H1 (cell line): ENCODE results near the gene CARD11. TPM values are rescaled to one million over a fixed set of nuclear protein-coding genes. Genes with fewer than 3 reads are reported as not detected.
A peak's percentile ranks its signal among the peaks of the same experiment; 100 is the strongest.

Experiments
- CTCF ChIA-PET: fragments of 300-600 bp; sonication (Branson Sonifier 250); formaldehyde crosslinking; loops from one replicate; lab custom pipeline; 2021; ENCODE audit not compliant: partially characterized antibody; lab: Charles Lee
- POLR2A ChIA-PET: fragments of 300-600 bp; sonication (Branson Sonifier 250); formaldehyde crosslinking; loops from one replicate; lab custom pipeline; 2021; ENCODE audit warnings: inconsistent platforms; ENCODE audit not compliant: partially characterized antibody; lab: Charles Lee
- DNase-seq, 2 experiments: peaks; one replicate each; pipeline versions ENCODE4 v3.0.0 to v3.0.0-alpha.2; 2010 to 2022; ENCODE audit warnings: low spot score in 2 of 2, low read depth in 1 of 2, mixed read lengths in 1 of 2
- FAIRE-seq: peaks from 2 replicates; lab custom pipeline; 2011; peaks lifted over from hg19 to GRCh38; lab: Jason Lieb, UNC
- H2AFZ ChIP-seq: 2 replicates; pipeline ENCODE4 v1.8.1; 2012; ENCODE audit warnings: low read length, inconsistent platforms
- H2AK5ac ChIP-seq: 2 replicates; pipeline ENCODE4 v1.6.1; 2013; ENCODE audit warnings: low read depth, low read length
- H2BK120ac ChIP-seq: replicated peaks from 2 replicates; pipeline ENCODE3; 2013; ENCODE audit warnings: low read depth, low read length, inconsistent platforms
- H2BK12ac ChIP-seq: 2 replicates; pipeline ENCODE4 v1.6.1; 2013; ENCODE audit warnings: low read depth, low read length
- H2BK15ac ChIP-seq: 2 replicates; pipeline ENCODE4 v1.6.1; 2013; ENCODE audit warnings: low read length
- H2BK20ac ChIP-seq: 2 replicates; pipeline ENCODE4 v1.6.1; 2013; ENCODE audit warnings: low read length
- H2BK5ac ChIP-seq: 2 replicates; pipeline ENCODE4 v1.6.1; 2013; ENCODE audit warnings: low read depth, low read length
- H3K14ac ChIP-seq: 2 replicates; pipeline ENCODE4 v1.6.1; 2013; ENCODE audit warnings: inconsistent platforms; ENCODE audit not compliant: insufficient read length
- H3K18ac ChIP-seq: 2 replicates; pipeline ENCODE4 v1.6.1; 2013; ENCODE audit warnings: low read length; ENCODE audit errors: extremely low read depth
- H3K23ac ChIP-seq: 2 replicates; pipeline ENCODE4 v1.6.1; 2013; ENCODE audit warnings: inconsistent platforms; ENCODE audit not compliant: insufficient read length
- H3K23me2 ChIP-seq: 2 replicates; pipeline ENCODE4 v1.6.1; 2013; ENCODE audit warnings: low read depth, low read length
- H3K27ac ChIP-seq: 2 replicates; pipeline ENCODE4 v1.6.1; 2011; ENCODE audit warnings: low read depth, low read length, inconsistent platforms
- H3K27me3 ChIP-seq, 4 experiments: replicated peaks in 1 of 4; 1 replicate in 1 of 4; 2 replicates in 3 of 4; pipeline versions ENCODE4 v1.6.1 to v1.8.1; 2011 to 2013; ENCODE audit warnings: low read length in 3 of 4, mild to moderate bottlenecking in 3 of 4, inconsistent platforms in 2 of 4, mixed read lengths in 2 of 4, moderate library complexity in 1 of 4; ENCODE audit not compliant: control insufficient read depth in 3 of 4, insufficient read depth in 3 of 4; ENCODE audit errors: extremely low read depth in 1 of 4
- H3K36me3 ChIP-seq, 4 experiments: 2 replicates each; pipeline versions ENCODE4 v1.6.1 to v1.8.1; 2011 to 2013; ENCODE audit warnings: mild to moderate bottlenecking in 4 of 4, low read length in 3 of 4, moderate library complexity in 2 of 4, control low read depth in 1 of 4, inconsistent platforms in 1 of 4; ENCODE audit not compliant: insufficient read depth in 4 of 4, control insufficient read depth in 2 of 4
- H3K4ac ChIP-seq: replicated peaks from 2 replicates; pipeline ENCODE3; 2013; ENCODE audit warnings: low read length, low read depth, mixed read lengths, inconsistent platforms; ENCODE audit not compliant: insufficient read length
- H3K4me1 ChIP-seq, 4 experiments: replicated peaks in 1 of 4; 1 replicate in 1 of 4; 2 replicates in 3 of 4; pipeline versions ENCODE4 v1.6.1 to v1.8.1; 2011 to 2013; ENCODE audit warnings: low read length in 3 of 4, inconsistent platforms in 2 of 4, mixed read lengths in 1 of 4; ENCODE audit not compliant: insufficient read depth in 4 of 4, control insufficient read depth in 3 of 4
- H3K4me2 ChIP-seq, 2 experiments: 2 replicates each; pipeline versions ENCODE4 v1.6.1 to v1.8.1; 2011 to 2013; ENCODE audit warnings: low read depth in 2 of 2, low read length in 2 of 2, control low read depth in 1 of 2, inconsistent platforms in 1 of 2, mild to moderate bottlenecking in 1 of 2; ENCODE audit not compliant: insufficient read depth in 1 of 2
- H3K4me3 ChIP-seq, 4 experiments: fragments of 200-600, 300-600 bp in 1 of 4; sonication (generic), shearing (Covaris generic), sonication (Bioruptor Twin) in 1 of 4; 2 replicates each; pipeline versions ENCODE4 v1.5.1 to v1.8.1; 2011 to 2016; ENCODE audit warnings: low read length in 4 of 4, low read depth in 3 of 4, control low read depth in 2 of 4, inconsistent platforms in 2 of 4, mild to moderate bottlenecking in 2 of 4, mixed read lengths in 1 of 4, moderate library complexity in 1 of 4; ENCODE audit not compliant: insufficient read depth in 2 of 4; ENCODE audit errors: extremely low read depth in 1 of 4
- H3K56ac ChIP-seq: replicated peaks from 2 replicates; pipeline ENCODE3; 2013; ENCODE audit warnings: low read depth, mild to moderate bottlenecking, mixed read lengths, low read length, inconsistent platforms; ENCODE audit not compliant: insufficient read length
- H3K79me1 ChIP-seq: 2 replicates; pipeline ENCODE4 v1.6.1; 2013; ENCODE audit warnings: low read depth, low read length, control low read depth
- H3K79me2 ChIP-seq, 2 experiments: 2 replicates each; pipeline versions ENCODE4 v1.6.1 to v1.8.1; 2012 to 2013; ENCODE audit warnings: low read length in 2 of 2, mild to moderate bottlenecking in 2 of 2, inconsistent platforms in 1 of 2; ENCODE audit not compliant: insufficient read depth in 2 of 2, control insufficient read depth in 1 of 2
- H3K9ac ChIP-seq, 4 experiments: replicated peaks in 1 of 4; 1 replicate in 1 of 4; 2 replicates in 3 of 4; pipeline versions ENCODE4 v1.6.1 to v1.8.1; 2011 to 2013; ENCODE audit warnings: low read depth in 3 of 4, low read length in 3 of 4, control low read depth in 2 of 4, mild to moderate bottlenecking in 2 of 4, moderate library complexity in 2 of 4, inconsistent platforms in 1 of 4; ENCODE audit errors: extremely low read depth in 1 of 4
- H3K9me3 ChIP-seq, 2 experiments: 2 replicates each; pipeline versions ENCODE4 v1.6.1 to v1.8.1; 2012 to 2013; ENCODE audit warnings: mild to moderate bottlenecking in 2 of 2, moderate library complexity in 2 of 2, control low read depth in 1 of 2, inconsistent platforms in 1 of 2, low read depth in 1 of 2, low read length in 1 of 2, mixed read lengths in 1 of 2; ENCODE audit not compliant: insufficient read depth in 2 of 2
- H4K20me1 ChIP-seq, 2 experiments: replicated peaks in 1 of 2; 2 replicates each; pipeline versions ENCODE3 to v1.8.1; 2011 to 2013; ENCODE audit warnings: inconsistent platforms in 2 of 2, low read length in 2 of 2, mild to moderate bottlenecking in 1 of 2; ENCODE audit not compliant: insufficient read depth in 2 of 2, control insufficient read depth in 1 of 2
- H4K5ac ChIP-seq: 2 replicates; pipeline ENCODE4 v1.6.1; 2013; ENCODE audit warnings: low read length, low read depth, mixed read lengths, inconsistent platforms; ENCODE audit not compliant: insufficient read length
- H4K8ac ChIP-seq: 2 replicates; pipeline ENCODE4 v1.8.0; 2013; ENCODE audit warnings: mild to moderate bottlenecking, moderate library complexity, low read length, inconsistent platforms; ENCODE audit not compliant: insufficient read depth; ENCODE audit errors: extremely low read depth
- H4K91ac ChIP-seq: replicated peaks from 2 replicates; pipeline ENCODE3; 2013; ENCODE audit warnings: low read length, mixed read lengths, inconsistent platforms; ENCODE audit not compliant: insufficient read length
- CEBPB ChIP-seq: IDR thresholded peaks from 2 replicates; pipeline ENCODE4 v1.6.1; 2012; ENCODE audit warnings: low read depth, low read length
- CHD2 ChIP-seq: IDR thresholded peaks from 2 replicates; pipeline ENCODE4 v1.6.1; 2012; ENCODE audit warnings: low read length, improper control_type of control experiment
- FOSL1 ChIP-seq: IDR thresholded peaks from 2 replicates; pipeline ENCODE4 v1.6.1; 2011; ENCODE audit warnings: mild to moderate bottlenecking, low read depth, low read length, moderate library complexity; ENCODE audit not compliant: insufficient read depth
- JUND ChIP-seq: IDR thresholded peaks from 2 replicates; pipeline ENCODE4 v1.6.1; 2011; ENCODE audit warnings: mild to moderate bottlenecking, improper control_type of control experiment, low read length
- RAD21 ChIP-seq, 2 experiments: IDR thresholded peaks in 1 of 2; conservative IDR thresholded peaks in 1 of 2; 2 replicates each; pipeline ENCODE4 v1.6.1; 2011; ENCODE audit warnings: low read depth in 2 of 2, low read length in 2 of 2, improper control_type of control experiment in 1 of 2, inconsistent platforms in 1 of 2, mild to moderate bottlenecking in 1 of 2, moderate library complexity in 1 of 2
- RBBP5 ChIP-seq: IDR thresholded peaks from 2 replicates; pipeline ENCODE4 v1.7.1; 2012; ENCODE audit warnings: low read depth, mild to moderate bottlenecking, inconsistent platforms, low read length, moderate library complexity, borderline replicate concordance
- RFX5 ChIP-seq: IDR thresholded peaks from 2 replicates; pipeline ENCODE4 v1.6.1; 2011; ENCODE audit warnings: low read depth, low read length, improper control_type of control experiment, borderline replicate concordance
- WGBS, 2 experiments: shearing (Covaris generic) in 1 of 2; methylation state at CpG; one replicate each; pipeline versions ENCODE4 v1.1.6 to v1.1.7; 2013 to 2015; ENCODE audit warnings: low lambda C conversion rate in 2 of 2, mixed read lengths in 2 of 2, inconsistent platforms in 1 of 2, low coverage in 1 of 2, missing lambda C conversion rate in 1 of 2; ENCODE audit not compliant: insufficient replicate concordance in 2 of 2, insufficient coverage in 1 of 2, insufficient read length in 1 of 2; ENCODE audit errors: extremely low coverage in 1 of 2, missing lambda C conversion rate in 1 of 2; 5-methylcytosine and 5-hydroxymethylcytosine counted together
- polyA plus RNA-seq, 7 experiments: library from polyadenylated mRNA; depleted of rRNA in 3 of 7; stranded (reverse) in 5 of 7; unstranded in 2 of 7; fragments of >200 nt in 5 of 7; fragments of 200-250 nt in 2 of 7; gene quantifications; 1 replicate in 5 of 7; 2 replicates in 1 of 7; 4 replicates in 1 of 7; pipeline versions ENCODE4 v1.2.1 to v1.2.3, GENCODE V29; 2011 to 2013; ENCODE audit warnings: missing spikeins in 2 of 7, mixed read lengths in 2 of 7
- total RNA-seq: library from RNA; stranded (reverse); fragmentation: NEBNext Ultra II Directional; extraction: Animal tissue kit (Norgen Biotek cat#: 25700); gene quantifications from 2 replicates; pipeline ENCODE4 v1.2.1, GENCODE V29; 2021
- TF ChIP-seq, protein P1 (sequence below): IDR thresholded peaks from 2 replicates; pipeline ENCODE4 v1.6.1; 2012; ENCODE audit warnings: inconsistent platforms
- TF ChIP-seq, protein P2 (sequence below): IDR thresholded peaks from 2 replicates; pipeline ENCODE4 v1.6.1; 2011; ENCODE audit warnings: low read depth, mild to moderate bottlenecking, low read length; ENCODE audit not compliant: insufficient read depth
- TF ChIP-seq, protein P3 (sequence below): IDR thresholded peaks from 2 replicates; pipeline ENCODE4 v1.6.1; 2012; ENCODE audit warnings: low read length, inconsistent platforms

Gene CARD11
- total and polyA plus RNA-seq, 2 of the 8 experiments (the other 6 are each of a cell fraction or from before 2014, with no cell fraction given) = 12.6 to 29.8 TPM

DNA sequence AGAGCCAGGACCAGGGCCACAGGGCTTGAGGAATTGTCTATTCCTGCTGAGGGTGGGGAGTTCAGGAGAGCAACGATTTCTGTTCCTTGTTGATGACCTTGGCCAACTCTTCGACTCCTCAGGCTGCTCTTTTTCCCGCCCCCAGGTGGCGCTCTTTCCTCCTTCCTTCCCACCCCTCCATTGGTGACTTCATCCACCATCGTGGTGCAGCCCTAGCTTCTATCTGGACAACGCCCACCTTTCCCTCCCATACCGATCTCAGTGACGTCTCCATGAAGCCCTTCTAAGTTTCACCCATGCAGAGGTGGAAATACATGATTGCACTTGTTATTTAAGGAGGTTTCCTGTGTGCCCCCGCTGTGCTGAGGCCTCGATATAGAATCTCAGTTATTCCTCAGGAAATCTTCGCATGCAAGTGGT, 22.1 kb upstream of the CARD11 start:
- ChIA-PET POLR2A (interaction anchor here (0.6 kb wide), 1 partner anchor 785 kb away, joined by 5 read pairs; no protein-coding TSS in a partner anchor), CTCF (interaction anchor here (0.5 to 7.2 kb wide), 40 partner anchors 9 to 624 kb away, joined by 3 to 51 read pairs (median 4); no protein-coding TSS in a partner anchor)
- no peaks in the 10 kb centered on the region for H3K79me1 ChIP-seq
- no peaks in the 10 kb centered on the region; the same call in 1 of the 2 replicates for H3K23me2 ChIP-seq
- no peak overlapping the region for H4K91ac ChIP-seq
- H3K18ac ChIP-seq = peak overlapping the region; percentile 42; the same call in 1 of the 2 replicates
- no peak overlapping the region for H2BK20ac ChIP-seq
- DNase-seq = peak; percentile 51 to 89
- no peak overlapping the region for H2AK5ac ChIP-seq
- H2AFZ ChIP-seq = peak overlapping the region; percentile 99
- no peak overlapping the region for H3K4me3 ChIP-seq
- H3K79me2 ChIP-seq = no peaks in the 10 kb centered on the region
- H3K23ac ChIP-seq = no peak overlapping the region
- no peak overlapping the region for H3K4me2 ChIP-seq
- no peak overlapping the region for H3K27ac ChIP-seq
- 0 out of 2 replicates have a peak overlapping the region, but pooled peaks have one; percentile 18 for H2BK15ac ChIP-seq
- 0 out of 2 replicates have a peak overlapping the region, but pooled peaks have one; percentile 29 for H2BK5ac ChIP-seq
- H4K5ac ChIP-seq = no peak overlapping the region
- H2BK12ac ChIP-seq = no peak overlapping the region
- H3K14ac ChIP-seq = no peak overlapping the region
- no peaks in the 10 kb centered on the region for H3K27me3 ChIP-seq
- H3K4me1 ChIP-seq = peaks cover 0 to 4% (median 0%) of the 10 kb centered on the region in 4 experiments; a peak in 2 of 7 replicates
- FAIRE-seq = peak; percentile 91
- H4K8ac ChIP-seq = no peak overlapping the region
- H3K56ac ChIP-seq = no peak overlapping the region
- no peaks in the 10 kb centered on the region for H3K9me3 ChIP-seq
- no peaks in the 10 kb centered on the region for H3K36me3 ChIP-seq
- no peak overlapping the region for H3K4ac ChIP-seq
- WGBS, 2 experiments = 40% methylated on average over 11 of the region's 11 CpGs; no CpG with 5 or more reads in 1 of the 2 experiments
- no peak overlapping the region for H2BK120ac ChIP-seq
- H4K20me1 ChIP-seq = no peaks in the 10 kb centered on the region
- no peak overlapping the region for H3K9ac ChIP-seq
- TF ChIP-seq, protein P1, sequence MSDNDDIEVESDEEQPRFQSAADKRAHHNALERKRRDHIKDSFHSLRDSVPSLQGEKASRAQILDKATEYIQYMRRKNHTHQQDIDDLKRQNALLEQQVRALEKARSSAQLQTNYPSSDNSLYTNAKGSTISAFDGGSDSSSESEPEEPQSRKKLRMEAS = peak; percentile 51; the same call in 1 of the 2 replicates
- no peak for TF ChIP-seq FOSL1
- 0 out of 2 replicates have a peak, but pooled peaks have one; percentile 18 for TF ChIP-seq CHD2
- no peak for TF ChIP-seq RFX5
- TF ChIP-seq, protein P2, sequence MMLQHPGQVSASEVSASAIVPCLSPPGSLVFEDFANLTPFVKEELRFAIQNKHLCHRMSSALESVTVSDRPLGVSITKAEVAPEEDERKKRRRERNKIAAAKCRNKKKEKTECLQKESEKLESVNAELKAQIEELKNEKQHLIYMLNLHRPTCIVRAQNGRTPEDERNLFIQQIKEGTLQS = no peak
- TF ChIP-seq RAD21 (IDR thresholded peaks at IDR 0.05 in 1 of 2, conservative IDR thresholded peaks at IDR 0.05 in 1 of 2; ENCODE audit: low read depth in 2 of 2, low read length in 2 of 2) = peak; percentile 69 to 79
- TF ChIP-seq RBBP5 = no peak
- TF ChIP-seq JUND = peak; percentile 72
- TF ChIP-seq CEBPB = no peak
- TF ChIP-seq, protein P3, sequence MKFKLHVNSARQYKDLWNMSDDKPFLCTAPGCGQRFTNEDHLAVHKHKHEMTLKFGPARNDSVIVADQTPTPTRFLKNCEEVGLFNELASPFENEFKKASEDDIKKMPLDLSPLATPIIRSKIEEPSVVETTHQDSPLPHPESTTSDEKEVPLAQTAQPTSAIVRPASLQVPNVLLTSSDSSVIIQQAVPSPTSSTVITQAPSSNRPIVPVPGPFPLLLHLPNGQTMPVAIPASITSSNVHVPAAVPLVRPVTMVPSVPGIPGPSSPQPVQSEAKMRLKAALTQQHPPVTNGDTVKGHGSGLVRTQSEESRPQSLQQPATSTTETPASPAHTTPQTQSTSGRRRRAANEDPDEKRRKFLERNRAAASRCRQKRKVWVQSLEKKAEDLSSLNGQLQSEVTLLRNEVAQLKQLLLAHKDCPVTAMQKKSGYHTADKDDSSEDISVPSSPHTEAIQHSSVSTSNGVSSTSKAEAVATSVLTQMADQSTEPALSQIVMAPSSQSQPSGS = peak; percentile 87
